Tibial artery (tissue), 4 donors: ENCODE measurements around the gene ADAMTSL3.

Experiments
- DNase-seq, 2 donors: peaks; one replicate each; pipeline ENCODE4 v3.0.0-alpha.2; 2019
- H3K27ac ChIP-seq, 2 donors: fragments of 200-600 bp; sonication (generic) in 1 of 2; 1 replicate in 1 of 2; 2 replicates in 1 of 2; pipeline ENCODE4 v1.5.1; 2018 to 2019; ENCODE audit warnings: mild to moderate bottlenecking in 1 of 2
- H3K27me3 ChIP-seq, 2 donors: fragments of 200-600 bp; sonication (generic) in 1 of 2; one replicate each; pipeline versions ENCODE4 v1.5.1 to v1.6.0; 2016 to 2019
- H3K36me3 ChIP-seq, 3 donors: fragments of 200-600 bp; sonication (generic) in 2 of 3; one replicate each; pipeline ENCODE4 v1.5.1; 2016 to 2019; ENCODE audit warnings: mild to moderate bottlenecking in 2 of 3
- H3K4me1 ChIP-seq, 4 donors: fragments of 200-600 bp; sonication (generic) in 2 of 4; 1 replicate in 3 of 4; 2 replicates in 1 of 4; pipeline ENCODE4 v1.5.1; 2016 to 2019
- H3K4me3 ChIP-seq, 2 donors: fragments of 200-600 bp; sonication (generic) in 1 of 2; 1 replicate in 1 of 2; 2 replicates in 1 of 2; pipeline ENCODE4 v1.5.1; 2018 to 2019; ENCODE audit warnings: mild to moderate bottlenecking in 2 of 2
- H3K9me3 ChIP-seq, 3 donors: fragments of 200-600 bp; sonication (generic) in 1 of 3; one replicate each; pipeline ENCODE4 v1.5.1; 2016 to 2019
- CTCF ChIP-seq, 2 experiments: fragments of 200-600 bp in 1 of 2; fragments of 450-650 bp in 1 of 2; IDR thresholded peaks; one replicate each; pipeline ENCODE4 v1.5.1; 2017 to 2019; ENCODE audit warnings: antibody characterized with exemption in 2 of 2, mild to moderate bottlenecking in 1 of 2, moderate library complexity in 1 of 2
- intact Hi-C: fragments of 100-400 bp; cut with DNase I; formaldehyde crosslinking; loops from one replicate; pipeline ENCODE4 v1.15.0; 2023; ENCODE audit warnings: low total_unique reads

The ADAMTSL3 gene

DNA sequence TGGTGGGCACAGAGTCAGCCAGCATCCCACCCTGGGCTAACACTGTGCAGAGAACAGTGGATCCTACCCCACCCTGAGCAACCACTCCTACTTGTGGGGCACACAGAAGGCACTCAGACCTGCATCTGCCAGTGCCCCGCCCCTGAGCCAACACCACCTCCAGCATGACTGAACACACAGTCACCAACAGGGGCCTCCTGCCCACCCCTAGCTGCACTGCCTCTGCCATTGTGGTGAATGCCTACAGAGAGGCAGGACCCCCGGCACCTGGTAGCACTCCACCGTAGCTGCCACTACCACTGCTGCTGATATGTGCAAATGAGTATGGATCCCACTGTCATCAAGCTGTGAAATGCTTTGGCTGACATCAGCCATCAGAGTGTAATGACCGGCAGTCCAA lies 123.1 kb downstream of the ADAMTSL3 start:
- H3K36me3 ChIP-seq = peaks cover 0 to 14% (median 8%) of the 10 kb centered on the region in 3 donors
- DNase-seq = no peak
- no peak for TF ChIP-seq CTCF (IDR thresholded peaks at IDR 0.05)
- H3K27ac ChIP-seq = no peak overlapping the region
- H3K4me3 ChIP-seq = no peak overlapping the region
- no peaks in the 10 kb centered on the region for H3K9me3 ChIP-seq
- H3K4me1 ChIP-seq = no peaks in the 10 kb centered on the region
- intact Hi-C loops = no loop called here
- no peaks in the 10 kb centered on the region for H3K27me3 ChIP-seq

- no peak for DNase-seq
- Histone ChIP-seq H3K4me1 (no peaks in the 10 kb centered on the region), H3K9me3 (peaks cover 0 to 20% (median 3%) of the 10 kb centered on the region in 3 donors), H3K4me3 (no peak overlapping the region), H3K27ac (no peak overlapping the region), H3K36me3 (peaks cover 0 to 8% (median 0%) of the 10 kb centered on the region in 3 donors), H3K27me3 (no peaks in the 10 kb centered on the region)
- intact Hi-C loops = no loop called here
- TF ChIP-seq CTCF (IDR thresholded peaks at IDR 0.05) = no peak
These were observed 129.3 kb downstream of the ADAMTSL3 start for GRCh38 chr15:83783227-83783626.

DNA sequence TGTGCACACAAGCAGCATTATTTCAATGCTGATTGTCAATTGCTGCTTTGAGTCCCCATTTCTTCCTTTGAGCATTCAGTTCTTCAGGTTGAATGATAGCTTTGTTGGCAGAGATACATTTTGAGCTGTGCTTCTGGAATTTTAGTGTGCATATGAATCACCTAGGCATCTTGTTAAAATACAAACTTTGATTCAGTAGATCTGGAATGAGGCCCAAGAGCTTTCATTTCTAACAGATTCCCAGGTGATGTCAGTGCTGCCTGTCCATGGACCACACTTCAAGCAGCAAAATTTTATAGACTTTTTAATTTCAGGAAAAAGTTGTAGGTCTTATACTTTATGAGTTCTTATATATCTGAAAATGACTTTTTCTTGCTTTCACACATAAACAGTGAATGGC lies 131.1 kb downstream of the ADAMTSL3 start:
- Histone ChIP-seq H3K4me1 (peaks cover 0 to 9% (median 0%) of the 10 kb centered on the region in 4 donors), H3K27ac (no peak overlapping the region), H3K9me3 (peaks cover 0 to 20% (median 3%) of the 10 kb centered on the region in 3 donors), H3K4me3 (no peak overlapping the region), H3K27me3 (no peaks in the 10 kb centered on the region), H3K36me3 (peaks cover 0 to 8% (median 0%) of the 10 kb centered on the region in 3 donors)
- intact Hi-C loops = no loop called here
- TF ChIP-seq CTCF (IDR thresholded peaks at IDR 0.05) = no peak
- no peak for DNase-seq

- intact Hi-C loops = no loop called here
- Histone ChIP-seq H3K4me1 (peaks cover 0 to 9% (median 0%) of the 10 kb centered on the region in 4 donors), H3K9me3 (peaks cover 0 to 20% (median 3%) of the 10 kb centered on the region in 3 donors), H3K36me3 (peaks cover 0 to 8% (median 0%) of the 10 kb centered on the region in 3 donors), H3K27me3 (no peaks in the 10 kb centered on the region), H3K4me3 (no peak overlapping the region), H3K27ac (no peak overlapping the region)
- no peak for DNase-seq
- no peak for TF ChIP-seq CTCF (IDR thresholded peaks at IDR 0.05)
These were observed 132.4 kb downstream of the ADAMTSL3 start for GRCh38 chr15:83786336-83786735.

- H3K36me3 ChIP-seq = no peaks in the 10 kb centered on the region
- no peak for TF ChIP-seq CTCF (IDR thresholded peaks at IDR 0.05)
- H3K4me1 ChIP-seq = peaks cover 0 to 9% (median 0%) of the 10 kb centered on the region in 4 donors
- H3K27ac ChIP-seq = no peak overlapping the region
- no peaks in the 10 kb centered on the region for H3K27me3 ChIP-seq
- intact Hi-C loops = no loop called here
- H3K4me3 ChIP-seq = no peak overlapping the region
- DNase-seq = no peak
- no peaks in the 10 kb centered on the region for H3K9me3 ChIP-seq
These were observed 139.1 kb downstream of the ADAMTSL3 start for GRCh38 chr15:83793069-83793468.

DNA sequence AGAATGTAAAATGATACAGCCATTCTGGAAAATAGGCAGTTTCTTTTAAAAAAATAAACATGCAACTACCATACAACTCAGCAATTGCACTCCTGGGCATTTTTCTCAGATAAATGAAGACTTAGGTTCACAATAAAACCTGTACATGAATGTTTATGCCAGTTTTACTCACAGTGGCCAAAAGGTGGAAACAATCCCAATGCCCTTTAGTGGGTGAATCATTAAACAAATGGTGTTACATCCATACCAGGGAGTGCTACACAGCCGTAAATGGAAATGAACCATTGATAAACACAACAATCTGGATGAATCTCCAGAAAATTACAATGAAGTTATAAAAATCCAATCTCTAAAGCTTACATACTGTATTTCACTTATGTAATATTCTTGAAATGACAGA lies 140.3 kb downstream of the ADAMTSL3 start:
- Histone ChIP-seq H3K36me3 (no peaks in the 10 kb centered on the region), H3K4me1 (peaks cover 0 to under 1% (median 0%) of the 10 kb centered on the region in 4 donors), H3K27me3 (no peaks in the 10 kb centered on the region), H3K4me3 (no peak overlapping the region), H3K9me3 (no peaks in the 10 kb centered on the region), H3K27ac (no peak overlapping the region)
- TF ChIP-seq CTCF (IDR thresholded peaks at IDR 0.05) = no peak
- intact Hi-C loops = no loop called here
- DNase-seq = no peak
